H1 (cell line): ENCODE data around the gene LARP4. TPM values are rescaled to one million over a fixed set of nuclear protein-coding genes. Genes with fewer than 3 reads are reported as not detected.

Experiments used
- CHD7 ChIP-seq: fragments of 300-600 bp; sonication (generic); IDR thresholded peaks from 2 replicates; pipeline ENCODE4 v1.7.1; 2012; ENCODE audit warnings: low read length, moderate library complexity, mild to moderate bottlenecking, inconsistent platforms; ENCODE audit not compliant: insufficient replicate concordance
- MAFK ChIP-seq: IDR thresholded peaks from 2 replicates; pipeline ENCODE4 v1.6.1; 2012; ENCODE audit warnings: low read depth, mild to moderate bottlenecking, improper control_type of control experiment, low read length
- polyA plus RNA-seq, 7 experiments: library from polyadenylated mRNA; depleted of rRNA in 3 of 7; stranded (reverse) in 5 of 7; unstranded in 2 of 7; fragments of >200 nt in 5 of 7; fragments of 200-250 nt in 2 of 7; gene quantifications; 1 replicate in 5 of 7; 2 replicates in 1 of 7; 4 replicates in 1 of 7; pipeline versions ENCODE4 v1.2.1 to v1.2.3, GENCODE V29; 2011 to 2013; ENCODE audit warnings: missing spikeins in 2 of 7, mixed read lengths in 2 of 7
- total RNA-seq: library from RNA; stranded (reverse); fragmentation: NEBNext Ultra II Directional; extraction: Animal tissue kit (Norgen Biotek cat#: 25700); gene quantifications from 2 replicates; pipeline ENCODE4 v1.2.1, GENCODE V29; 2021

The LARP4 gene
- total and polyA plus RNA-seq, 2 of the 8 experiments (the other 6 are each of a cell fraction or from before 2014, with no cell fraction given): 12.8 to 93.9 TPM

GRCh38 chr12:50515587-50515986, 114.9 kb downstream of the LARP4 start (continued):
- TF ChIP-seq CHD7 (no peak), MAFK (no peak)
- TF ChIP-seq, all 59 proteins: peak for 0
